H9 (cell line): Measurements from ENCODE around the gene STIMATE. TPM values are rescaled to one million over a fixed set of nuclear protein-coding genes. Genes with fewer than 3 reads are reported as not detected.

Experiments
- DNase-seq: peaks from one replicate; pipeline ENCODE4 v3.0.0-alpha.2; 2017
- H2AFZ ChIP-seq: one replicate; pipeline ENCODE4 v1.6.1; 2013; ENCODE audit warnings: mild to moderate bottlenecking, low read length, control low read depth, moderate library complexity
- H2AK5ac ChIP-seq: 2 replicates; pipeline ENCODE4 v1.6.1; 2013; ENCODE audit warnings: low read length, control low read depth, mixed read lengths; ENCODE audit not compliant: insufficient read length
- H2BK120ac ChIP-seq: one replicate; pipeline ENCODE4 v1.6.1; 2013; ENCODE audit warnings: low read depth, mild to moderate bottlenecking, low read length, control low read depth, inconsistent platforms; ENCODE audit not compliant: poor library complexity, severe bottlenecking
- H2BK12ac ChIP-seq: 2 replicates; pipeline ENCODE4 v1.6.1; 2013; ENCODE audit warnings: low read length, control low read depth, mixed read lengths, low read depth; ENCODE audit not compliant: insufficient read length
- H2BK15ac ChIP-seq: 2 replicates; pipeline ENCODE4 v1.6.1; 2013; ENCODE audit warnings: low read depth, low read length, control low read depth
- H2BK20ac ChIP-seq: one replicate; pipeline ENCODE4 v1.6.1; 2013; ENCODE audit warnings: low read depth, mild to moderate bottlenecking, low read length, control low read depth, inconsistent platforms; ENCODE audit not compliant: poor library complexity, severe bottlenecking
- H2BK5ac ChIP-seq: 2 replicates; pipeline ENCODE4 v1.6.1; 2013; ENCODE audit warnings: low read length, control low read depth, mixed read lengths; ENCODE audit not compliant: insufficient read length
- H3K14ac ChIP-seq: 2 replicates; pipeline ENCODE4 v1.6.1; 2013; ENCODE audit warnings: low read length, control low read depth; ENCODE audit not compliant: insufficient read depth
- H3K18ac ChIP-seq: 2 replicates; pipeline ENCODE4 v1.6.1; 2013; ENCODE audit warnings: low read depth, mild to moderate bottlenecking, mixed read lengths, low read length, control low read depth; ENCODE audit not compliant: insufficient read length
- H3K23ac ChIP-seq: 2 replicates; pipeline ENCODE4 v1.6.1; 2013; ENCODE audit warnings: low read length, control low read depth, mixed read lengths, low read depth; ENCODE audit not compliant: insufficient read length
- H3K23me2 ChIP-seq: 2 replicates; pipeline ENCODE4 v1.6.1; 2013; ENCODE audit warnings: low read depth, mild to moderate bottlenecking, mixed read lengths, low read length, control low read depth; ENCODE audit not compliant: insufficient read length, poor library complexity, severe bottlenecking
- H3K27ac ChIP-seq: 2 replicates; pipeline ENCODE4 v1.5.1; 2013; ENCODE audit warnings: low read length, control low read depth, mixed read lengths, low read depth; ENCODE audit not compliant: insufficient read length
- H3K27me3 ChIP-seq: 2 replicates; pipeline ENCODE4 v1.6.1; 2013; ENCODE audit warnings: low read length, control low read depth, inconsistent platforms; ENCODE audit not compliant: insufficient read depth
- H3K4ac ChIP-seq: 2 replicates; pipeline ENCODE4 v1.6.1; 2013; ENCODE audit warnings: low read depth, mild to moderate bottlenecking, control low read depth, inconsistent platforms, low read length, moderate library complexity
- H3K4me1 ChIP-seq: 2 replicates; pipeline ENCODE4 v1.6.1; 2013; ENCODE audit warnings: low read length, control low read depth, inconsistent platforms; ENCODE audit not compliant: insufficient read depth
- H3K4me2 ChIP-seq: 2 replicates; pipeline ENCODE4 v1.6.1; 2013; ENCODE audit warnings: low read length, control low read depth, mixed read lengths; ENCODE audit not compliant: insufficient read length, insufficient read depth
- H3K56ac ChIP-seq: 2 replicates; pipeline ENCODE4 v1.6.1; 2013; ENCODE audit warnings: low read depth, mild to moderate bottlenecking, mixed read lengths, low read length, control low read depth; ENCODE audit not compliant: insufficient read length
- H3K79me1 ChIP-seq: 2 replicates; pipeline ENCODE4 v1.6.1; 2013; ENCODE audit warnings: low read depth, mild to moderate bottlenecking, moderate library complexity, low read length, control low read depth, inconsistent platforms; ENCODE audit not compliant: insufficient read depth, poor library complexity, severe bottlenecking
- H3K79me2 ChIP-seq: 2 replicates; pipeline ENCODE4 v1.6.1; 2013; ENCODE audit warnings: low read length, control low read depth, inconsistent platforms; ENCODE audit not compliant: insufficient read depth
- H3K9ac ChIP-seq: 2 replicates; pipeline ENCODE4 v1.6.1; 2013; ENCODE audit warnings: low read length, control low read depth, mixed read lengths; ENCODE audit not compliant: insufficient read length; ENCODE audit errors: extremely low read depth
- H3K9me3 ChIP-seq: one replicate; pipeline ENCODE4 v1.6.1; 2013; ENCODE audit warnings: low read depth, low read length, inconsistent platforms; ENCODE audit not compliant: control insufficient read depth
- H3T11ph ChIP-seq: one replicate; pipeline ENCODE4 v1.6.1; 2013; ENCODE audit warnings: mild to moderate bottlenecking, low read length, control low read depth, inconsistent platforms
- H4K20me1 ChIP-seq: one replicate; pipeline ENCODE4 v1.6.1; 2013; ENCODE audit not compliant: control insufficient read depth, insufficient read length, insufficient read depth
- H4K5ac ChIP-seq: 2 replicates; pipeline ENCODE4 v1.6.1; 2013; ENCODE audit warnings: low read depth, mild to moderate bottlenecking, mixed read lengths, low read length, control low read depth; ENCODE audit not compliant: insufficient read length
- H4K8ac ChIP-seq: replicated peaks from 2 replicates; pipeline ENCODE4 v1.6.1; 2013; ENCODE audit warnings: low read length, control low read depth, mixed read lengths, low read depth; ENCODE audit not compliant: insufficient read length
- H4K91ac ChIP-seq: 2 replicates; pipeline ENCODE4 v1.6.1; 2013; ENCODE audit warnings: low read depth, mild to moderate bottlenecking, moderate library complexity, mixed read lengths, low read length, control low read depth; ENCODE audit not compliant: insufficient read length
- H3K27ac Mint-ChIP-seq, 3 experiments: 2 replicates in 2 of 3; 3 replicates in 1 of 3; pipeline ENCODE4 v1.8.0; 2020 to 2021; ENCODE audit warnings: mixed read lengths in 3 of 3, mild to moderate bottlenecking in 1 of 3, moderate library complexity in 1 of 3
- H3K27me3 Mint-ChIP-seq: 2 replicates; pipeline ENCODE4 v1.8.0; 2021; ENCODE audit warnings: low read depth, mild to moderate bottlenecking, moderate library complexity, mixed read lengths
- H3K36me3 Mint-ChIP-seq, 3 experiments: 2 replicates in 2 of 3; 3 replicates in 1 of 3; pipeline ENCODE4 v1.8.0; 2020 to 2021; ENCODE audit warnings: low read depth in 3 of 3, mixed read lengths in 3 of 3; ENCODE audit not compliant: insufficient read depth in 1 of 3
- H3K4me1 Mint-ChIP-seq, 2 experiments: 2 replicates each; pipeline ENCODE4 v1.8.0; 2020; ENCODE audit warnings: mixed read lengths in 2 of 2
- H3K4me3 Mint-ChIP-seq, 2 experiments: 2 replicates in 1 of 2; 3 replicates in 1 of 2; pipeline ENCODE4 v1.8.0; 2020 to 2021; ENCODE audit warnings: mild to moderate bottlenecking in 2 of 2, mixed read lengths in 2 of 2, moderate library complexity in 1 of 2
- H3K9me3 Mint-ChIP-seq, 2 experiments: 2 replicates in 1 of 2; 3 replicates in 1 of 2; pipeline ENCODE4 v1.8.0; 2020; ENCODE audit warnings: mild to moderate bottlenecking in 2 of 2, mixed read lengths in 2 of 2, moderate library complexity in 1 of 2
- WGBS: extraction: QIAGEN DNeasy Blood & Tissue Kit; methylation state at CpG from one replicate; pipeline ENCODE4 v1.1.7; 2013; ENCODE audit warnings: missing lambda C conversion rate, low lambda C conversion rate, mixed read lengths; ENCODE audit not compliant: insufficient read length; ENCODE audit errors: extremely low coverage; 5-methylcytosine and 5-hydroxymethylcytosine counted together
- total RNA-seq: library from RNA; stranded (reverse); gene quantifications from 2 replicates; pipeline ENCODE4 v1.2.1, GENCODE V29; 2021
- TF ChIP-seq, protein P1 (sequence below): fragments of 200-600 bp; sonication (generic); conservative IDR thresholded peaks from 3 replicates; pipeline ENCODE4 v1.8.0; 2021; ENCODE audit warnings: antibody characterized with exemption, mild to moderate bottlenecking

Gene STIMATE
- total RNA-seq, 1 experiment from 2014 or later, result 25.6 TPM

GRCh38 chr3:52810923-52811322 lies 86.4 kb downstream of the STIMATE start:
- no peak for DNase-seq
- Histone ChIP-seq H3K79me1 (no peaks in the 10 kb centered on the region), H3K23me2 (no peaks in the 10 kb centered on the region), H4K91ac (no peak overlapping the region), H3T11ph (no peak overlapping the region), H3K14ac (no peak overlapping the region), H3K9ac (no peak overlapping the region), H3K23ac (no peak overlapping the region), H3K79me2 (no peaks in the 10 kb centered on the region), H3K4me1 (no peaks in the 10 kb centered on the region), H2BK120ac (no peak overlapping the region), H2BK20ac (no peak overlapping the region), H4K20me1 (no peaks in the 10 kb centered on the region), H3K4ac (no peak overlapping the region), H4K8ac (no peak overlapping the region), H2AFZ (no peak overlapping the region), H3K27ac (no peak overlapping the region), H2BK5ac (no peak overlapping the region), H3K4me2 (no peak overlapping the region), H4K5ac (no peak overlapping the region), H2AK5ac (no peak overlapping the region), H3K9me3 (no peaks in the 10 kb centered on the region), H3K18ac (no peak overlapping the region), H3K56ac (no peak overlapping the region), H2BK12ac (no peak overlapping the region), H2BK15ac (no peak overlapping the region), H3K27me3 (no peaks in the 10 kb centered on the region)
- TF ChIP-seq, protein P1, sequence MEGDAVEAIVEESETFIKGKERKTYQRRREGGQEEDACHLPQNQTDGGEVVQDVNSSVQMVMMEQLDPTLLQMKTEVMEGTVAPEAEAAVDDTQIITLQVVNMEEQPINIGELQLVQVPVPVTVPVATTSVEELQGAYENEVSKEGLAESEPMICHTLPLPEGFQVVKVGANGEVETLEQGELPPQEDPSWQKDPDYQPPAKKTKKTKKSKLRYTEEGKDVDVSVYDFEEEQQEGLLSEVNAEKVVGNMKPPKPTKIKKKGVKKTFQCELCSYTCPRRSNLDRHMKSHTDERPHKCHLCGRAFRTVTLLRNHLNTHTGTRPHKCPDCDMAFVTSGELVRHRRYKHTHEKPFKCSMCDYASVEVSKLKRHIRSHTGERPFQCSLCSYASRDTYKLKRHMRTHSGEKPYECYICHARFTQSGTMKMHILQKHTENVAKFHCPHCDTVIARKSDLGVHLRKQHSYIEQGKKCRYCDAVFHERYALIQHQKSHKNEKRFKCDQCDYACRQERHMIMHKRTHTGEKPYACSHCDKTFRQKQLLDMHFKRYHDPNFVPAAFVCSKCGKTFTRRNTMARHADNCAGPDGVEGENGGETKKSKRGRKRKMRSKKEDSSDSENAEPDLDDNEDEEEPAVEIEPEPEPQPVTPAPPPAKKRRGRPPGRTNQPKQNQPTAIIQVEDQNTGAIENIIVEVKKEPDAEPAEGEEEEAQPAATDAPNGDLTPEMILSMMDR, result no peak
- Mint-ChIP-seq H3K4me1 (no peaks in the 10 kb centered on the region), H3K4me3 (no peak overlapping the region), H3K27me3 (peaks cover 12% of the 10 kb centered on the region), H3K36me3 (no peaks in the 10 kb centered on the region; a peak in 1 of 7 replicates), H3K27ac (no peak overlapping the region), H3K9me3 (no peaks in the 10 kb centered on the region)
- WGBS, result no CpG with 5 or more reads among the region's 11 CpGs
